ENCODE results near the gene ROR2. TPM values are rescaled to one million over a fixed set of nuclear protein-coding genes. Genes with fewer than 3 reads are reported as not detected.

ROR2 gene
- polyA plus RNA-seq, 3 donors = not detected

- no peak overlapping the region for H3K4me3 ChIP-seq (replicated peaks in 1 of 3; ENCODE audit: low read depth in 2 of 3, low read length in 3 of 3)
- H4K20me1 ChIP-seq (ENCODE audit: insufficient read depth, low read length) = no peaks in the 10 kb centered on the region
- no peaks in the 10 kb centered on the region for H3K4me1 ChIP-seq (ENCODE audit: control insufficient read depth in 1 of 2, insufficient read depth in 2 of 2, low read length in 2 of 2)
- Mint-ChIP-seq H3K36me3 (no peaks in the 10 kb centered on the region), H3K27ac (no peak overlapping the region), H3K9me3 (peaks cover 0 to 7% (median 3%) of the 10 kb centered on the region in 7 donors), H3K4me3 (no peak overlapping the region), H3K27me3 (ENCODE audit: low read depth in 3 of 3) (peaks cover 4 to 9% (median 5%) of the 10 kb centered on the region in 3 donors), H3K4me1 (no peaks in the 10 kb centered on the region)
- no peaks in the 10 kb centered on the region for H3K36me3 ChIP-seq (replicated peaks in 1 of 2; ENCODE audit: control insufficient read depth in 1 of 2, insufficient read depth in 2 of 2, low read length in 2 of 2)
- DNase-seq = no peak
- no peak overlapping the region for H3K4me2 ChIP-seq (replicated peaks; ENCODE audit: extremely low read depth, low read length, poor library complexity, severe bottlenecking)
- H3K79me2 ChIP-seq (ENCODE audit: insufficient read depth, low read length) = no peaks in the 10 kb centered on the region
- no peak overlapping the region for H2AFZ ChIP-seq (ENCODE audit: insufficient read depth, low read depth, low read length, poor library complexity, severe bottlenecking)
- WGBS (ENCODE audit: insufficient coverage) = 86% methylated on average over 4 of the region's 5 CpGs
- no peaks in the 10 kb centered on the region for H3K27me3 ChIP-seq (ENCODE audit: control insufficient read depth in 2 of 2, insufficient read depth in 2 of 2, low read length in 2 of 2)
- intact Hi-C loops (cut with micrococcal nuclease) = no loop called here
- H3K9ac ChIP-seq (ENCODE audit: insufficient read depth, low read length, poor library complexity, severe bottlenecking) = no peak overlapping the region
- no peaks in the 10 kb centered on the region for H3K9me3 ChIP-seq (replicated peaks in 1 of 2; ENCODE audit: control insufficient read depth in 1 of 2, insufficient read depth in 1 of 2, low read length in 2 of 2)
- no peak for TF ChIP-seq CTCF (IDR thresholded peaks at IDR 0.05)
- H3K27ac ChIP-seq (ENCODE audit: low read depth in 1 of 2, low read length in 2 of 2) = no peak overlapping the region
Observed at GRCh38 chr9:91782708-91783214, 167.3 kb downstream of the ROR2 start.

- H3K4me3 Mint-ChIP-seq = no peak overlapping the region
- no peak overlapping the region for H3K4me3 ChIP-seq (replicated peaks in 1 of 3; ENCODE audit: low read depth in 2 of 3, low read length in 3 of 3)
- H3K36me3 Mint-ChIP-seq = no peaks in the 10 kb centered on the region
- no peak overlapping the region for H2AFZ ChIP-seq (ENCODE audit: insufficient read depth, low read depth, low read length, poor library complexity, severe bottlenecking)
- TF ChIP-seq CTCF (IDR thresholded peaks at IDR 0.05) = no peak
- H3K9me3 Mint-ChIP-seq = peaks cover 0 to 7% (median 3%) of the 10 kb centered on the region in 7 donors
- H3K27ac Mint-ChIP-seq = no peak overlapping the region
- no peaks in the 10 kb centered on the region for H3K36me3 ChIP-seq (replicated peaks in 1 of 2; ENCODE audit: control insufficient read depth in 1 of 2, insufficient read depth in 2 of 2, low read length in 2 of 2)
- H3K27me3 ChIP-seq (ENCODE audit: control insufficient read depth in 2 of 2, insufficient read depth in 2 of 2, low read length in 2 of 2) = no peaks in the 10 kb centered on the region
- intact Hi-C loops (cut with micrococcal nuclease) = no loop called here
- no peak overlapping the region for H3K4me2 ChIP-seq (replicated peaks; ENCODE audit: extremely low read depth, low read length, poor library complexity, severe bottlenecking)
- H3K9ac ChIP-seq (ENCODE audit: insufficient read depth, low read length, poor library complexity, severe bottlenecking) = no peak overlapping the region
- H3K9me3 ChIP-seq (replicated peaks in 1 of 2; ENCODE audit: control insufficient read depth in 1 of 2, insufficient read depth in 1 of 2, low read length in 2 of 2) = no peaks in the 10 kb centered on the region
- H3K4me1 Mint-ChIP-seq = peaks cover 4% of the 10 kb centered on the region
- H3K27ac ChIP-seq (ENCODE audit: low read depth in 1 of 2, low read length in 2 of 2) = no peak overlapping the region
- no CpG with 5 or more reads among the region's 3 CpGs for WGBS (ENCODE audit: insufficient coverage)
- no peaks in the 10 kb centered on the region for H3K79me2 ChIP-seq (ENCODE audit: insufficient read depth, low read length)
- DNase-seq = no peak
- peaks cover 1 to 10% (median 5%) of the 10 kb centered on the region in 3 donors for H3K27me3 Mint-ChIP-seq (ENCODE audit: low read depth in 3 of 3)
- no peaks in the 10 kb centered on the region for H3K4me1 ChIP-seq (ENCODE audit: control insufficient read depth in 1 of 2, insufficient read depth in 2 of 2, low read length in 2 of 2)
- no peaks in the 10 kb centered on the region for H4K20me1 ChIP-seq (ENCODE audit: insufficient read depth, low read length)
Observed at GRCh38 chr9:91781906-91782305, 168.1 kb downstream of the ROR2 start.
